Measurements from ENCODE around the gene IRGC. TPM values are rescaled to one million over a fixed set of nuclear protein-coding genes. Genes with fewer than 3 reads are reported as not detected.

IRGC gene
- total and polyA plus RNA-seq, 4 donors = not detected

Other genes with a start within 250 kb of the IRGC start
- 10 to 100 TPM in 1 of 2 donors, 1 to 10 TPM in 1; 9.7 to 10.2 TPM for gene PHLDB3, start 211.3 kb upstream of the IRGC start, total RNA-seq
- 10 to 100 TPM in 1 of 2 donors, 1 to 10 TPM in 1; 4.8 to 18.5 TPM for gene PHLDB3, start 211.3 kb upstream of the IRGC start, polyA plus RNA-seq
- 10 to 100 TPM; 21.7 to 30.7 TPM for gene ETHE1, start 188.9 kb upstream of the IRGC start, total RNA-seq
- 10 to 100 TPM; 44.3 to 47.1 TPM for gene ETHE1, start 188.9 kb upstream of the IRGC start, polyA plus RNA-seq
- gene ZNF575, start 182.9 kb upstream of the IRGC start, total RNA-seq = 1 to 10 TPM; 1.7 to 4.6 TPM
- gene ZNF575, start 182.9 kb upstream of the IRGC start, polyA plus RNA-seq = 1 to 10 TPM in 1 of 2 donors, under 1 TPM in 1; 0.63 to 1.6 TPM
- gene XRCC1, start 140.5 kb upstream of the IRGC start, total RNA-seq = 10 to 100 TPM; 22.3 to 30.2 TPM
- 10 to 100 TPM; 12.1 to 27.2 TPM for gene XRCC1, start 140.5 kb upstream of the IRGC start, polyA plus RNA-seq
- 10 to 100 TPM in 1 of 2 donors, 1 to 10 TPM in 1; 8.2 to 10.1 TPM for gene PINLYP, start 140.3 kb upstream of the IRGC start, total RNA-seq
- gene PINLYP, start 140.3 kb upstream of the IRGC start, polyA plus RNA-seq = 10 to 100 TPM; 20.8 to 22.9 TPM
- 10 to 100 TPM; 20.3 to 25.5 TPM for gene IRGQ, start 119.9 kb upstream of the IRGC start, total RNA-seq
- 1 to 10 TPM; 4.3 to 7.2 TPM for gene IRGQ, start 119.9 kb upstream of the IRGC start, polyA plus RNA-seq
- 10 to 100 TPM; 12.0 to 14.5 TPM for gene ZNF576, start 119.5 kb upstream of the IRGC start, total RNA-seq
- gene ZNF576, start 119.5 kb upstream of the IRGC start, polyA plus RNA-seq = 10 to 100 TPM; 11.4 to 15.7 TPM
- under 1 TPM; 0.51 to 0.52 TPM for gene SRRM5, start 104.0 kb upstream of the IRGC start, total RNA-seq
- gene SRRM5, start 104.0 kb upstream of the IRGC start, polyA plus RNA-seq = under 1 TPM in 1 of 2 donors, not detected in 1; 0.69 TPM
- gene ZNF428, start 96.4 kb upstream of the IRGC start, total RNA-seq = 10 to 100 TPM; 26.2 to 34.6 TPM
- gene ZNF428, start 96.4 kb upstream of the IRGC start, polyA plus RNA-seq = 10 to 100 TPM; 37.1 to 54.2 TPM
- gene CADM4, start 76.2 kb upstream of the IRGC start, total RNA-seq = 1 to 10 TPM; 2.9 to 6.5 TPM
- 1 to 10 TPM; 3.1 to 8.1 TPM for gene CADM4, start 76.2 kb upstream of the IRGC start, polyA plus RNA-seq
- 10 to 100 TPM; 41.0 to 51.0 TPM for gene PLAUR, start 45.9 kb upstream of the IRGC start, total RNA-seq
- 10 to 100 TPM; 20.5 to 22.3 TPM for gene PLAUR, start 45.9 kb upstream of the IRGC start, polyA plus RNA-seq
- gene SMG9, start 38.9 kb downstream of the IRGC start, total RNA-seq = 10 to 100 TPM; 29.2 to 50.6 TPM
- 10 to 100 TPM; 14.9 to 31.1 TPM for gene SMG9, start 38.9 kb downstream of the IRGC start, polyA plus RNA-seq
- gene KCNN4, start 64.9 kb downstream of the IRGC start, total RNA-seq = 1 to 10 TPM; 4.1 to 4.3 TPM
- gene KCNN4, start 64.9 kb downstream of the IRGC start, polyA plus RNA-seq = 1 to 10 TPM; 1.5 to 8.6 TPM
- gene LYPD5, start 86.4 kb downstream of the IRGC start, total RNA-seq = 1 to 10 TPM; 1.6 to 1.9 TPM
- under 1 TPM; 0.08 to 0.63 TPM for gene LYPD5, start 86.4 kb downstream of the IRGC start, polyA plus RNA-seq
- 10 to 100 TPM; 12.0 to 15.2 TPM for gene ZNF283, start 111.2 kb downstream of the IRGC start, total RNA-seq
- gene ZNF283, start 111.2 kb downstream of the IRGC start, polyA plus RNA-seq = 1 to 10 TPM; 3.9 to 4.5 TPM
- gene ZNF404, start 167.9 kb downstream of the IRGC start, total RNA-seq = 1 to 10 TPM; 1.6 to 4.2 TPM
- gene ZNF404, start 167.9 kb downstream of the IRGC start, polyA plus RNA-seq = 1 to 10 TPM in 1 of 2 donors, under 1 TPM in 1; 0.90 to 1.6 TPM
- 10 to 100 TPM; 14.3 to 18.5 TPM for gene ZNF45, start 219.2 kb downstream of the IRGC start, total RNA-seq
- 1 to 10 TPM; 3.4 to 9.0 TPM for gene ZNF45, start 219.2 kb downstream of the IRGC start, polyA plus RNA-seq
- gene ZNF221, start 235.2 kb downstream of the IRGC start, total RNA-seq = 1 to 10 TPM; 5.9 to 8.8 TPM
- gene ZNF221, start 235.2 kb downstream of the IRGC start, polyA plus RNA-seq = 1 to 10 TPM; 1.2 to 3.8 TPM

All from aorta (tissue), 4 donors.